Measurements from ENCODE around the gene DTX1. TPM values are rescaled to one million over a fixed set of nuclear protein-coding genes. Genes with fewer than 3 reads are reported as not detected.

DTX1 gene
- total RNA-seq, 1 donor from 2014 or later = 4.3 TPM

- Mint-ChIP-seq H3K27me3 (ENCODE audit: unreplicated experiment) (peaks cover 7% of the 10 kb centered on the region), H3K4me3 (ENCODE audit: unreplicated experiment) (no peak overlapping the region), H3K4me1 (ENCODE audit: low read depth, unreplicated experiment) (peaks cover 17% of the 10 kb centered on the region), H3K36me3 (ENCODE audit: unreplicated experiment) (no peaks in the 10 kb centered on the region), H3K9me3 (ENCODE audit: unreplicated experiment) (no peaks in the 10 kb centered on the region), H3K27ac (ENCODE audit: unreplicated experiment) (no peak overlapping the region)
- DNase-seq = no peak
- TF ChIP-seq CTCF (IDR thresholded peaks at IDR 0.05; ENCODE audit: partially characterized antibody, unreplicated experiment) = no peak
Measured at GRCh38 chr12:113096675-113097461, 40.3 kb downstream of the DTX1 start.

GRCh38 chr12:113097716-113098440 lies 41.3 kb downstream of the DTX1 start:
- no peak for DNase-seq
- peaks cover 8% of the 10 kb centered on the region for H3K4me1 Mint-ChIP-seq (ENCODE audit: low read depth, unreplicated experiment)
- no peak overlapping the region for H3K27ac Mint-ChIP-seq (ENCODE audit: unreplicated experiment)
- peaks cover 6% of the 10 kb centered on the region for H3K27me3 Mint-ChIP-seq (ENCODE audit: unreplicated experiment)
- no peak for TF ChIP-seq CTCF (IDR thresholded peaks at IDR 0.05; ENCODE audit: partially characterized antibody, unreplicated experiment)
- no peaks in the 10 kb centered on the region for H3K9me3 Mint-ChIP-seq (ENCODE audit: unreplicated experiment)
- H3K36me3 Mint-ChIP-seq (ENCODE audit: unreplicated experiment) = no peaks in the 10 kb centered on the region
- H3K4me3 Mint-ChIP-seq (ENCODE audit: unreplicated experiment) = no peak overlapping the region

- Mint-ChIP-seq H3K9me3 (ENCODE audit: unreplicated experiment) (no peaks in the 10 kb centered on the region), H3K4me3 (ENCODE audit: unreplicated experiment) (no peak overlapping the region)
Measured at GRCh38 chr12:113098441-113099028, 42.0 kb downstream of the DTX1 start.

GRCh38 chr12:113099364-113099763 lies 42.8 kb downstream of the DTX1 start:
- Mint-ChIP-seq H3K36me3 (ENCODE audit: unreplicated experiment) (no peaks in the 10 kb centered on the region), H3K4me3 (ENCODE audit: unreplicated experiment) (no peak overlapping the region), H3K9me3 (ENCODE audit: unreplicated experiment) (no peaks in the 10 kb centered on the region), H3K4me1 (ENCODE audit: low read depth, unreplicated experiment) (peaks cover 7% of the 10 kb centered on the region), H3K27me3 (ENCODE audit: unreplicated experiment) (peaks cover 3% of the 10 kb centered on the region), H3K27ac (ENCODE audit: unreplicated experiment) (no peak overlapping the region)
- DNase-seq = no peak
- no peak for TF ChIP-seq CTCF (IDR thresholded peaks at IDR 0.05; ENCODE audit: partially characterized antibody, unreplicated experiment)

More at GRCh38 chr12:113098441-113099028, 42.0 kb downstream of the DTX1 start:
- peak; percentile 85 for DNase-seq
- no peaks in the 10 kb centered on the region for H3K36me3 Mint-ChIP-seq (ENCODE audit: unreplicated experiment)
- H3K27ac Mint-ChIP-seq (ENCODE audit: unreplicated experiment) = no peak overlapping the region
- TF ChIP-seq CTCF (IDR thresholded peaks at IDR 0.05; ENCODE audit: partially characterized antibody, unreplicated experiment) = peak; percentile 89
- H3K4me1 Mint-ChIP-seq (ENCODE audit: low read depth, unreplicated experiment) = peaks cover 8% of the 10 kb centered on the region
- peaks cover 5% of the 10 kb centered on the region for H3K27me3 Mint-ChIP-seq (ENCODE audit: unreplicated experiment)
